ENCODE results near the gene CSRP1.

Gene CSRP1

GRCh38 chr1:201475130-201475529, 31.8 kb downstream of the CSRP1 start:
- TF ChIP-seq REST (IDR thresholded peaks at IDR 0.05; ENCODE audit: insufficient read depth in 1 of 2, low read depth in 2 of 2, low read length in 2 of 2) = no peak

- no peak for TF ChIP-seq FOXP2 (optimal IDR thresholded peaks at IDR 0.05; ENCODE audit: borderline replicate concordance, extremely low read depth, extremely low read length, insufficient read depth)
- no peak for TF ChIP-seq SIN3A (IDR thresholded peaks at IDR 0.05; ENCODE audit: borderline replicate concordance, insufficient read depth, low read length)
- no peak for TF ChIP-seq REST (IDR thresholded peaks at IDR 0.05; ENCODE audit: insufficient read depth in 1 of 2, low read depth in 2 of 2, low read length in 2 of 2)
These were observed 33.6 kb downstream of the CSRP1 start for GRCh38 chr1:201473296-201473695.

DNA sequence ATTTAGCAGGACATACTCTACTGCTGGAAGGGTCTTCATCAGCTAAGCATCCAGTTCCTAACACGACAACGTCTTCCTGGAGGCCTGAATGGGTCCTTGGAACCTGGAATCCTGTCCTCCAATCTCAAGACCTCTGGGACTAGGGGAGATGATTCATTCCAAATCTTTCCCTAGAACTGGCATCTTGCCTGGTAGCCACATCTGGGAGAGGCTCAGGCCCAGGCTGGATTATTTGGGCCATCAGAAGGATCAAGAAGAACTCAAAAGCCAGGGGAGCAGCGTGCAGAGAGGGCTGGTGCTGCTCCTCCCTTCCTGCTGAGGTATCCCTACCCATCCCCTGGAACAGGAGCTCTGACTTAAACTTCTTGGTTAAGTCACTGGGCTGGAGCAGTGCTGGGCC, 35.2 kb downstream of the CSRP1 start:
- no peak for TF ChIP-seq TAF1 (IDR thresholded peaks at IDR 0.05; ENCODE audit: borderline replicate concordance, insufficient read depth, low read length)
- no peak for TF ChIP-seq POLR2AphosphoS5 (IDR thresholded peaks at IDR 0.05; ENCODE audit: low read depth, low read length)
- no peak for TF ChIP-seq FOXP2 (optimal IDR thresholded peaks at IDR 0.05; ENCODE audit: borderline replicate concordance, extremely low read depth, extremely low read length, insufficient read depth)
- TF ChIP-seq SIN3A (IDR thresholded peaks at IDR 0.05; ENCODE audit: borderline replicate concordance, insufficient read depth, low read length) = no peak
- TF ChIP-seq REST (IDR thresholded peaks at IDR 0.05; ENCODE audit: insufficient read depth in 1 of 2, low read depth in 2 of 2, low read length in 2 of 2) = no peak

DNA sequence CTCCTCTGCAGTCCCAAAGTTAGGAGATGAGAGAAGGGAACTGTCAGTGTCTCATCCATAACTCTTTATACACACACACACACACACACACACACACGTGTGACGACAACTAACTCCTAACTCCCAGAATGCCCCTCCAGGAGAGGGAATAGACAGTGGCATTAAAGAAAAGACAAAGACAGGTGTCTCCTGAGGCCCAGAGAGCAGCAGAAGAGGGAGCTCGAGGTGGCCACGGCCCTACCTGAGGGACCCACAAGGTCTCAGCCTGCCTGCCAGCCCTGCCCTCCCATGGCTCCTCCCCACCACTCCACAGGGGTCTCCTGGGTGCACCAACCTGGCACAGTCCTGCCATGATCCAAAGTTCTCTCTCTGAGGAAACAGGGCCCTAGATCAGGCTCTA, 36.3 kb downstream of the CSRP1 start:
- TF ChIP-seq SIN3A (IDR thresholded peaks at IDR 0.05; ENCODE audit: borderline replicate concordance, insufficient read depth, low read length) = no peak
- no peak for TF ChIP-seq REST (IDR thresholded peaks at IDR 0.05; ENCODE audit: insufficient read depth in 1 of 2, low read depth in 2 of 2, low read length in 2 of 2)
- TF ChIP-seq POLR2AphosphoS5 (IDR thresholded peaks at IDR 0.05; ENCODE audit: low read depth, low read length) = no peak
- no peak for TF ChIP-seq TAF1 (IDR thresholded peaks at IDR 0.05; ENCODE audit: borderline replicate concordance, insufficient read depth, low read length)
- no peak for TF ChIP-seq FOXP2 (optimal IDR thresholded peaks at IDR 0.05; ENCODE audit: borderline replicate concordance, extremely low read depth, extremely low read length, insufficient read depth)

DNA sequence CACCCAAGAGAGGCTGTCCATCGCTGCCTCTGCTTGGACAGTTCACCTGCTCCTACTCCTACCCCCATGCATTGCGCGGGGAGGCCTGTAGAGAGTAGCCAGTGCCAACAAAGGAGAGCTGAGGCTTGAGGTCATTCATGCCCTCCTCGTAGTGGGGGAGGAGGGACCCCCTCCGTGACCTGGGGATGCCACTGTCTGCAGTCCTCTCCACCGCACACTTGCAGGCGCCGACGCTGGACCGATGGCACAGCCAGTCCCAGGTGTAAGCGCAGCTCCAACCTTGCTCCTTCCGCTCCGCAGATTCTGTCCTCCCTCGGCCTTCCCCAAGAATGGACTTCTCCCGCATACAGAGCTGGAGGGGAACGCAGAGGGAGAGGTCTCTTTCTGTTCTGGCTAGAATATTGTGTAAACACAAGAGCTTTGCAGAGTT, 37.3 kb downstream of the CSRP1 start:
- TF ChIP-seq REST (IDR thresholded peaks at IDR 0.05; ENCODE audit: insufficient read depth in 1 of 2, low read depth in 2 of 2, low read length in 2 of 2) = no peak
- TF ChIP-seq SIN3A (IDR thresholded peaks at IDR 0.05; ENCODE audit: borderline replicate concordance, insufficient read depth, low read length) = no peak
- TF ChIP-seq FOXP2 (optimal IDR thresholded peaks at IDR 0.05; ENCODE audit: borderline replicate concordance, extremely low read depth, extremely low read length, insufficient read depth) = no peak
- TF ChIP-seq TAF1 (IDR thresholded peaks at IDR 0.05; ENCODE audit: borderline replicate concordance, insufficient read depth, low read length) = no peak
- no peak for TF ChIP-seq POLR2AphosphoS5 (IDR thresholded peaks at IDR 0.05; ENCODE audit: low read depth, low read length)
